Omental fat pad (tissue), 4 donors: Measurements from ENCODE around the gene FANCC. TPM values are rescaled to one million over a fixed set of nuclear protein-coding genes. Genes with fewer than 3 reads are reported as not detected.
"Not testable (repeated sequence)": the region's sequence is repeated elsewhere in the genome, so short reads cannot be mapped to it uniquely, and the experiment has no call there.

ENCODE experiments used
- ATAC-seq: fragments of 150-250 bp; one replicate; pipeline ENCODE4 v1.9.1; 2016; ENCODE audit warnings: mild to moderate bottlenecking, moderate library complexity; ENCODE audit not compliant: low FRiP score
- DNase-seq: peaks from one replicate; pipeline ENCODE4 v3.0.0-alpha.2; 2019; ENCODE audit warnings: low spot score
- total RNA-seq, 4 donors: library from RNA; depleted of rRNA; stranded (reverse); fragments of >200 nt; gene quantifications; one replicate each; pipeline ENCODE4 v1.1.0, GENCODE V29; 2016
- TF ChIP-seq, protein P1 (sequence below), 3 donors: fragments of 450-650 bp; IDR thresholded peaks; one replicate each; pipeline ENCODE4 v1.5.1; 2016 to 2017; ENCODE audit warnings: antibody characterized with exemption in 3 of 3, mild to moderate bottlenecking in 3 of 3, moderate library complexity in 2 of 3

The FANCC gene
- total RNA-seq, 4 donors from 2014 or later: 4.6 to 6.8 (median 6.1) TPM

DNA sequence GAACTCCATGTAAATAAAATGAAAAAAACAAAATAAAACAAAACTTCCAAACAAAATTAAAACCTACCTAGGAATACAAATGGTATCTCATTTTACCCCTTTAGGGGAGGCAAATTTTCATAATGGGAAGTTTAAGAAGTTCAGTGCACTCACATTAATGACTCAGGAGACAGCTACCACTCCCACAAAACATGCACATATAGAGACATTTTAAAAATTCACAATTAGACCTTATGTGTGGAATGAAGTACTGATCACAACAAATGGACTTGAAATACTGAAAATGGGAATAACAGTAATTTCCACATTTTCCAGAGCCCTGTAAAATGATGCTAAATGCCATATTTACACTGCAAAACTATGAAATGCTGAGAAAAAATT, 91.8 kb downstream of the FANCC start:
- TF ChIP-seq, protein P1, sequence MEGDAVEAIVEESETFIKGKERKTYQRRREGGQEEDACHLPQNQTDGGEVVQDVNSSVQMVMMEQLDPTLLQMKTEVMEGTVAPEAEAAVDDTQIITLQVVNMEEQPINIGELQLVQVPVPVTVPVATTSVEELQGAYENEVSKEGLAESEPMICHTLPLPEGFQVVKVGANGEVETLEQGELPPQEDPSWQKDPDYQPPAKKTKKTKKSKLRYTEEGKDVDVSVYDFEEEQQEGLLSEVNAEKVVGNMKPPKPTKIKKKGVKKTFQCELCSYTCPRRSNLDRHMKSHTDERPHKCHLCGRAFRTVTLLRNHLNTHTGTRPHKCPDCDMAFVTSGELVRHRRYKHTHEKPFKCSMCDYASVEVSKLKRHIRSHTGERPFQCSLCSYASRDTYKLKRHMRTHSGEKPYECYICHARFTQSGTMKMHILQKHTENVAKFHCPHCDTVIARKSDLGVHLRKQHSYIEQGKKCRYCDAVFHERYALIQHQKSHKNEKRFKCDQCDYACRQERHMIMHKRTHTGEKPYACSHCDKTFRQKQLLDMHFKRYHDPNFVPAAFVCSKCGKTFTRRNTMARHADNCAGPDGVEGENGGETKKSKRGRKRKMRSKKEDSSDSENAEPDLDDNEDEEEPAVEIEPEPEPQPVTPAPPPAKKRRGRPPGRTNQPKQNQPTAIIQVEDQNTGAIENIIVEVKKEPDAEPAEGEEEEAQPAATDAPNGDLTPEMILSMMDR (IDR thresholded peaks at IDR 0.05): no peak
- ATAC-seq (no peak), DNase-seq (no peak)

DNA sequence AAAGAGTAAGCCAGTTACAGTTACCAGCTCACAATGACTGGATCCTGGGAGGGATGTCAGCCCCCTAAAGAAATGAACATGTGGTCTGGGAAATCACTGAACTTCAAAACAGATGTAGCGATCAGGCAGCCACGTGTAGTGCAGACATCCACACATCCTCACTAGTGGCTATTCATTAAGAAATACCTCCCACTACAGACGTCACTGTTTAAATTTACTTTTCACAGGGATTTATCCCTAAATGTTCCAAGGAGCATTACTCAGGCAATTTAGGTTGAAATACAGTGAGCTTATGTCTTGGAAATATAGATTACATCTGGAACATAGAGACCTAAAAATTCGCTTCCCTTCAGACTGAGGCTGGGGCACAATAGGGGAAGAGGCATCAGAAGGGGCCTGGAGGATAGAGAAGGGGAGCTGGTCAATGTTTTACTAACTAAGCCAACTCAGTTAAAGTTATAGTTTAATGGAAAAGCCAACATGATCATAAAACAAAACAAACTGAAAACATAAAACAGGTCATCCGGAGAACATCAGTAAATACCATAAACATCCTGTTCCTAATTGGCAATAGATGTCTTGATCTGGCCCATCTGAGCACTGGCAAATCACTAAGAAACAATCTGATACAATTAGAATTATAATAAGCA, 92.3 kb downstream of the FANCC start:
- no peak for DNase-seq
- no peak for ATAC-seq
- TF ChIP-seq, protein P1 (IDR thresholded peaks at IDR 0.05): no peak

DNA sequence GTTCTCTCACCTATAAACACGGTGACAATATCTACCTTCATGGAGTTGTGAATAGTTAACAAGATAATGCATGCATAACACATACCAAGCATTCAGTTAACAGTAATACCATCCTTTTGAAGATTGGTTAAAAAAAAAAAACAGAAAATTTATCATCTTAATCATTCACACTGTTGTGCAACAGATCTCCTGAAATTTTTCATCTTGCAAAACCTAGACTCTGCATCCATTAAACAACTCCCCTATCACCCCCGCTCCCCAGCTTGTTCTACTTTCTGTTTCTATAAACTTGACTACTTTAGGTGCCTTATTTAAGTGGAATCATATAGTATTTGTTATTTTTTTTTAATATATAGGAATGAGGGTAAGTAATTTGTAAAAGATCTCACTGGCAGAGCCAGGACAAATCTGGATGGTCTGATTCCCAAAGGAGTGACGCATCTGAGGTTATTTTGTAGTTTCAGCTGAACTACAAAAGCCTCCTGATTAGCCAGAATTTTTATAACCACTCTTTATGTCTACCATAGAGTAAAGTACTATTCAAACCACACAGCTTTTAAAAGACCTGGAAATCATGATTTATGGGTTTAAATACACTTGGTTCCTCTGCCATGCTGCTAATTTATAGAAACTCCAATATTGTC, 93.0 kb downstream of the FANCC start:
- TF ChIP-seq, protein P1 (IDR thresholded peaks at IDR 0.05): no peak
- ATAC-seq (peak; percentile 64), DNase-seq (no peak)

DNA sequence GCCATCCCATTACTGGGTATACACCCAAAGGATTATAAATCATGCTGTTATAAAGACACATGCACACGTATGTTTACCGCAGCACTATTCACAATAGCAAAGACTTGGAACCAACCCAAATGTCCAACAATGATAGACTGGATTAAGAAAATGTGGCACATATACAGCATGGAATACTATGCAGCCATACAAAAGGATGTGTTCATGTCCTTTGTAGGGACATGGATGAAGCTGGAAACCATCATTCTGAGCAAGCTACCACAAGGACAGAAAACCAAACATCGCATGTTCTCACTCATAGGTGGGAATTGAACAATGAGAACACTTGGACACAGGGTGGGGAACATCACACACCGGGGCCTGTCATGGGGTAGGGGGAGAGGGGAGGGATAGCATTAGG, 97.2 kb downstream of the FANCC start:
- not testable (repeated sequence) for ATAC-seq, DNase-seq

DNA sequence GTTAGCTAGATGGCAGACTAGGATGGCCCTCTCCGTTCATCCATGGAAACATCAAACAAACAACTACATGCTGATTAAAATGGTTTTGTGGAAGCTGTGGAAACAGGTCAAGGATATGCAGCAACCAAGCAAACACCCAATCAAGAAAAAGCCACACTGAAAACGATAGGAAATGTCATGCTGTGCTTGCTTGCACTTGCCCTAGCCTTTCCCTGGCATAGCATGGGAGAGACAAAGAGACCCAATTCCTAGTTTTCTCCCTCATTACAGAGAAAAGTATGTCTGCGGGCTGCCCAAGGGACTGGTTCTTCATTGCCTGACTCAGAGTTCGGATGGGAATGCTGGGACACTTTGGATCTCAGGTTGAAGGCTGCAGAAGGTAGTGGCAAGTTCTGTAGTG, 98.7 kb downstream of the FANCC start:
- DNase-seq (no peak), ATAC-seq (no peak)
- TF ChIP-seq, protein P1 (IDR thresholded peaks at IDR 0.05): no peak

DNA sequence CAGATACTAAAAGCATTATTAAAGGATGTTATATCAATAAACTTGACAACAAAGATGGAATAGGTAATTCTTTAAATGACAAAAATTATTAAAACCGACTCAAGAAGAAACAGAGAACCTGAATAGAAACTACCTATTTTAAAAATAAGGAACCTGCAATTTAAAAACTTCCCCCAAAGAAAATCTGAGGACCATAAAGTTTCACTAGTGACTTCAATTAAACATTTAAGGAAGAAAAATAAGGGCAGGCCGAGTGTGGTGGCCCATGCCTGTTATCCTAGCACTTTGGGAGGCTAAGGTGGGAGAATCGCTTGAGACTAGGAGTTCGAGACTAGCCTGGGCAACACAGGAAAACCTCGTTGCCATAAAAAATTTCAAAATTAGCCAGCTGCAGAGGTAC, 99.6 kb downstream of the FANCC start:
- TF ChIP-seq, protein P1 (IDR thresholded peaks at IDR 0.05): no peak
- DNase-seq: no peak
- ATAC-seq: no peak

DNA sequence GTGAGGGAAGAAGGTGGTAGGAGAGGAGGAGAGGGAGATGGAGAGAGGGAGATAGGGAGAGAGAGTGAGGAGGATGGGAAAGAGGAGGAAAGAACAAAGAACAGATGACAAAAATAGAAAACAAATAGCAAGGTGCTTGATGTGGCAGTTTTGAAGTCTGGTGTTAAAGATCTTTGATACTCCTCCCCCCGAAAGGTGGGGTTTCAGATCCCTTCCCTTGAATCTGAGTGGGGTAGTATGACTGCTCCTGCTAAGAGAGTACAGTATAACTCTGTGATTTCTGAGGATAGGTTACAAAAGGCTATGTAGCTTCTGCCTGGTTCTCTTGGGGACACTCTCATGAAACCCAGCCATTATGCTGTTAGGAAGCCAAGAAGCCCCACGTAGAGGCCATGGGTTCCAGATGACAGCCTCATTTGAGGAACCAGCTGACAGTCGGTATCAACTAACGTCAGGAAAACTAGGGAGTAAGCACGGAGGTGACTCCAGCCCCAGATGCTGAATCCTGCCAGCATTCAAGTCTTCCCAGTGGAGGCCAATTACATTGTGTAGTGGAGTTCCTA, 102.1 kb downstream of the FANCC start:
- no peak for ATAC-seq
- no peak for DNase-seq
- TF ChIP-seq, protein P1 (IDR thresholded peaks at IDR 0.05): no peak
